Stimulated activated CD8-positive, alpha-beta memory T cell treated with anti-CD3 and anti-CD28 coated beads, Interleukin-4, amount 100 ng/mL, for 48 hours (primary cell): ENCODE data around the gene SLC16A8.
"Not testable (repeated sequence)": the region's sequence is repeated elsewhere in the genome, so short reads cannot be mapped to it uniquely, and the experiment has no call there.

ENCODE experiments used
- DNase-seq: peaks from one replicate; pipeline ENCODE4 v3.0.0-alpha.2; 2020

Gene SLC16A8

DNA sequence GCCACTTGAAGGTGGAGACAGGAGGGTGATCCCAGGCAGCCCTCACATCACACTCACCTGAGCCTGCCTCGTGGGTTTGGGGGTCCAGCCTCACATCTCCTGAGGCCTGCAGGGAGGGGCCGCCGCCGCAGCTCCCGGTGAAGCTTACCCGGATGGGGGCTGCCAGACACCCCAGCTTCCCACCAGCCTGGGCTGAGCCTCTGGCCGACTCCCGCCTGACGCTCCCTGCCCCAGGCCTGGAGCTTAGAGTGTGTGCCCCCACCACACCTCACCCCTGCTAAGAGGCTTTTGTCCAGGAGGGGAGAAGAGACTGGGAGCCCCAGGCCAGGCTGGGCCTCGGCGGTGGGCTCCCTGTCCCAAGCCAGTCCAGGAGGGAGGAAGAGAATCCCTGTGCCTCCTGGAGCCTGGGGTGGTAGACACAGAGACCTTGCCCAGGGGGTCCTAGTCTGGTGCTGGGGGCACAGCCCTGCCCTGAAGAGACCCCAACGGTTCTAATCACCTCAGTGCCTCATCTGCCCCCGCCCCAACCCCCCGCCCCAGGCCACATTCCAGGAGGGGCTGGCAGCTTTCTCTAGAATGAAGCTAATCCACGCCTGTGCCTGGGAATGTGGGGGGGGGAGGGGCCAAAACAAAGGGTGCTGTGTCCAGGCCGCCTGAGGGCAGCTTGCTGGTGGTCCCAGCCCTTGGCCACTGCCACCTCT, at the start of gene SLC16A8:
Gene SLC16A8, minus strand, starts transcription at position 254 of the 701 bp plus-strand sequence. CDS start 1,311 bp downstream, outside the sequence.
- no peak for DNase-seq

DNA sequence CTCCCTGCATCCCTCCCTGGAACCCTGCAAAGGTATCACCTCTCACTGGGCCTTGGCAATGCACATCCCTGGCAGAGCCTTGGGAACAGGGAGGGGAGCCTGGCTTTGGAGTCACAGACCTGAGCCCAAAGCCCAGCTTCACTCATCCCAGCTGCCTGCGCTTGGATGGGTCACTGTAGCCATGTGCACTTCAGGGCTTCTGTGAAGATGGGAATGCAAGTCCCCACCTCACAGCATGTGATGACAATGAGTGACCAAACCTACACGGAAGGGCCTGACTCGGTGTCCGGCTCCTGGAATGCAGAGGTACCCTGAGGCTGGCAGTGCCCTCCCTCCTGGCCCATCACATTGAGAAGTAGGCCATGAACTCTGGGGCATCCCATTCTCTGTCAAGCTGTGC, 49.3 kb upstream of the SLC16A8 start:
- no peak for DNase-seq

- no peak for DNase-seq
Observed at GRCh38 chr22:38132794-38133193, 48.8 kb upstream of the SLC16A8 start.

- no peak for DNase-seq
Observed at GRCh38 chr22:38132136-38132535, 48.2 kb upstream of the SLC16A8 start.

- no peak for DNase-seq
Observed at GRCh38 chr22:38131399-38131798, 47.4 kb upstream of the SLC16A8 start.

DNA sequence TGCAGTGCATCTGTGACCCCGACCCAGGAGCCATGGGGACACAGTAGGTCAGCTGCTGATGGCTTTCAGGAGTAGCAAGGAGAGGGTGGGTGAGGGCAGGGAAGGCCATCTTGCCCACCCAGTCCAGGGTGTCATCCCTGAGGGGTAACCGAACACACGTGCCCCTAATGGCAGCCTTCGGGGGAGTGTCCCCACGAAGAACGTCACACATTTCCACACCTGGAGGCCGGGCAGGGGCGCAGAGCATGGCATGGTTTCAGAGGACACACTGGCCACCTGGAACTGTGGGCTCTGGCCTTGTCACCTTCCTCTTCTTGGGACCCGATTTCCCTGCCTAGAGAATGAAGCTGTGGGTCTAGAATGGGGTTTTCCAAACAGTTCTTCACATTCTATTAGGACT, 45.9 kb upstream of the SLC16A8 start:
- no peak for DNase-seq

GRCh38 chr22:38129021-38129420, 45.0 kb upstream of the SLC16A8 start:
- no peak for DNase-seq

GRCh38 chr22:38127869-38128268, 43.9 kb upstream of the SLC16A8 start:
- no peak for DNase-seq

- no peak for DNase-seq
Observed at GRCh38 chr22:38126928-38127668, 43.1 kb upstream of the SLC16A8 start.

DNA sequence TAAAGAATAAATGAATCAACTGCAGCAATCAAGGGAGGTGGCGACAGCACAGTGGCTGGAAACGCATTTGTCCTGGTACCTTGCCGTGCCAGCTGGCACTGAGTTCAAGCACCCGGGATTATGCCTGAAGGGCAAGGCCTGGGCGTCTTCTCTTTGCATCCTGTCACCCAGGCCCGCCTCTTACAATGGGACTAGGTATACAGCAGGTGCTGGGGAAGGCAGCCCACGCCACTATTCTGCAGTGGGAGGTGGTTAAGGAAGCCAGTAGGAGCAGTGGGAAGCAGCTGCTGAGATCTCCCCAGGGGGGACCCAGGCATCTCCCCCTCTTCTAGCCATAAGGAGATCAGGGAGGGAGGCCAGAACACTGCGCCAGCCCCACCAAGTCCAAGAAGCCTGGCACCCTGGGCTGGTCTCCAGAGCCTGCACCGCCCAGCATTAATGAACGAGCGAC, 41.8 kb upstream of the SLC16A8 start:
- DNase-seq = no peak

DNA sequence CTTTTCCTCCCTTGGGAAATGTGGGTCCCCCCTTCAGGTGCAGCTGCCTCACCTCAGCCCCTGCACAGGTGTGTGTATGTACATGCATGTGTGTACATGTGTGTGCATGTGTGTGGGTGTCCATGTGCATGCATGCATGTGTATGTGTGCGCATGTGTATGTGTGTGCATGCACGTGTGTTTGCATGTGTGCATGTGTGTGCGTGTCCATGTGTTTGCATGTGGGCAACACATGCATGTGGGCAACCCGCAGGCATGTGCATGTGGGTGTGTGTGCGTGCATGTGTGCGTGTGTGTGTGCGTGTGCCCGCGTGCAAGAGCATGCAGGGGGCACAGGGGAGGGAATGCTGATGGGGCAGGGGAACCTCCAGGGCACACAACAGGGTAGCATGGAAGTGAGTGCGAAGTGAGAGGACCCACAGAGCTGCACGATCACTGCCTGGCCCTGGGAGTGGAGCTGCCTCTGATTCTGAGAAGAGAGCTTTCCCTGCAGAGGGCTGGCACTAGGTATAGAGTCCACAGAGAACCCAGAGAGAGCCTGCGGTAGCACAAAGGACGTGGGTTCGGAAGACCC, 41.1 kb upstream of the SLC16A8 start:
- no peak for DNase-seq

DNA sequence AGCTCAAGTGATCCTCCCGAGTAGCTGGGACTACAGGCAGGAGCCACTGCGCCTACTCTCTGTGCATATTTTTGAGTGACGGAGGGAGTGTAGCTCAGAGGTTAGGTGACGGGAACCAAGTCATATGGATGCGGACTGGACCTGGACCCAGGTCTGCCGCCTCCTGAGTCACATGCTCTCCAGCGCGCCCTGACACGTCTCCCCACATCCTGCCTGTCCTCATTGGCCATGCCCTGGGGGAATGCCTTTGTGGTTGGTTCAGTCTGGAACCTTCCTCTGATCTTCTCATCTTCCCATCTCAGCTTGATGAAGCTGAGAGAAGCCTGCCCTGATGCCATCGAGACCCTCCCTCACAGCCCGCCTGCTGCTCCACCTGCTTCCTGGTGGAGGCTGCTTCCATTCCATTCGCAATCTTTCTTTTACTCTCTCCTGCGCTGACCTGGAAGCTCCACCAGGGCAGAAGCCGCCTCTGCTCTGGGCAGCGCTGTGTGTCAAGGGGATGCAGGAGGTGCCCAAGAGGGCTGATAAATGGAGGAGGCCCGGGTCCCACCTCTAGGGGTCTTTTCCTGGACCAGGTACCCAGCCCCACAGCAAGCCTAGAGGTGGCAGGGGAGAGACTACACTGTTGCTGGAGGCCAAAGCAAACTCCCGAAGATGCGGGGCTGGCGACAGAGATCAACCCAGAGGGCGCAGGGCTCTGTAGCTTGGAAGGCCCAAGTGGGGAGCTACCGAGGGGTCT, 40.4 kb upstream of the SLC16A8 start:
- DNase-seq = no peak

DNA sequence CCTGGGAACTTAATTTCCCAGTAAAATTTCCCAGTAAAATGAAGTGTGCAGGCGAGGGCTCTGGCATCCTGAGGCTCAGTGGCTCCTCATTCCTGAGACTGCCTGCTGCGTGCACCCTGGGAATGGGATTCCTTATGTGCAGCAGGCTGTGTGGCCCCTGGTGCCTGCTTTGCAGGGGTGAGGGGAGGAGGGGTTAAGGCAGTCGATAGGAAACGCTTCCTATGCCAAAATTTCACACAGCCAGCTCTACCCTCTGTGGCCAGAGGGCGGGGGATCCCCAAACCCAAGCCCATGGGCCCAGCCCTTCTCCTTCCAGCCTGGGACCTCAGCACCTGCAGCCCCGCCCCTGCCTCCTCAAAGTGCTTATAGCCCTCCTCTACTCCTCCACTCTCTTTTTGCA, 38.6 kb upstream of the SLC16A8 start:
- no peak for DNase-seq

DNA sequence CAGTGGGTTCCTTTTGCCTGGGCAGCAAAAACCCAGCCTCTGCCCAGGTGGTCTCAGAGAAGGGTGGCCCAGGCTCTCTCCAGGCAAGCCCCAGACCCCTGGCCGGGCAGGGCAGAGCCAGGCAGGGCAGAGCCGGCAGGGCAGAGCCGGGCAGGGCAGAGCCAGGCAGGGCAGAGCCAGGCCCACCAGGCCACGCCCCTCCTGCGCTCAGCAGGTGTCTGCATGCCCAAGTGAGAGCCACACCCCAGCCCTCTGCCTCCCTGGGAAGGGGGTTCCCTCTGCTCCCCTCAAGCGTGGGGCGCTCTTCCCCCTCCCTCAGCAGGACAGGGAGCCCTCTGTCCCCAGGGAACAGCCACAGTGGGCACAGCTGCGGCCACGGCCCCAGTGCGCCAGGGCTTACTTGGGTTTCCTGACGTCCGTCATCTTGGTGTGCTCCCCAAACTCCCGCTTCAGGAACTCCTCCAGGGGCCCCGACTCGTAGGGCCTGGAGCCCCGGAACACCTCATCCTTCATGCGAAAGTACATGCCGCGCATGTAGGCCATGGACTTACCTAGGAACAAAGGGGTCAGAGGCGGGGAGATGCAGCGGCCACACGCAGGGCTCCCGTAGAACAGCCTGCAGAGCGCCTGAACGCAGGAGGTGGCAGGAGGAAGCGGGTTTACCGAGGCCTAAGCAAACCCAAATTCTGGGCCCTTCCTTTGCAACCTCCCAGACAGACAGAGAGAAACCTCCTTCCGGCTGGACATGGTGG, 36.6 kb upstream of the SLC16A8 start:
- DNase-seq = no peak

DNA sequence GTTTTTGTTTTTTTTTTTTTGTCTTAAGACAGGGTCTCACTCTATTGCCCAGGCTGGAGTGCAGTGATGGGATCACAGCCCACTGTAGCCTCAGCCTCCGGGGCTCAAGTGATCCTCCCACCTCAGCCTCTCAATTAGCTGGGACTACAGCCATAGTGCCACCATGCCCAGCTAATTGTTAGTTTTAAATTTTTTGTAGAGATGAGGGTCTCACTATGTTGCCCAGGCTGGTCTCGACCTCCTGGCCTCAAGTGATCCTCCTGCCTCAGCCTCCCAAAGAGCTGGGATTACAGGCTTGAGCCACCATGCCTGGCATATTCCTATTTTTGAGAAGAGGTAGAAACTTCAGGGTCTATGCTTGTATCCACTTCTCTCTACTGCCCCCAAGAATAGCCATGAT, 34.8 kb upstream of the SLC16A8 start:
- not testable (repeated sequence) for DNase-seq

DNA sequence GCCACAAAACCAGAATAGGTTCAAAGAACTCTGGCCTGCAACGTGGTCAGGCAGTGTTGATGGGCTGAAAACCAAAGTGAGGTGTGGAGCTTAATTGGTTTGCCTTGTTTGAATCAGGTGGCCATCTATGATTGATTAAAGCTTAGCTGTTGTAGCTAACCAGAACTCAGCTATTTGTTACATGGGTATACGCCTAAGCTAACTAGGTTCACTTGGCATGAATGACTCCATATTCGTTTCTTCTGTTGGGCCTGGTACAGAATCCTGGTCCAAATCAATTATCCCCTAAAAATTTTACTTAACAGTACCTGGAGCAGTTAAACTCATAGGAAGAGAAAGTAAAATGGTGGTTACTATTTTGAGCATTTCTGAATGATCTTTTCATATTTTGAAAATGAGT, 34.2 kb upstream of the SLC16A8 start:
- no peak for DNase-seq

GRCh38 chr22:38117556-38117955, 33.6 kb upstream of the SLC16A8 start:
- not testable (repeated sequence) for DNase-seq

GRCh38 chr22:38115423-38116205, 31.6 kb upstream of the SLC16A8 start:
- no peak for DNase-seq

DNA sequence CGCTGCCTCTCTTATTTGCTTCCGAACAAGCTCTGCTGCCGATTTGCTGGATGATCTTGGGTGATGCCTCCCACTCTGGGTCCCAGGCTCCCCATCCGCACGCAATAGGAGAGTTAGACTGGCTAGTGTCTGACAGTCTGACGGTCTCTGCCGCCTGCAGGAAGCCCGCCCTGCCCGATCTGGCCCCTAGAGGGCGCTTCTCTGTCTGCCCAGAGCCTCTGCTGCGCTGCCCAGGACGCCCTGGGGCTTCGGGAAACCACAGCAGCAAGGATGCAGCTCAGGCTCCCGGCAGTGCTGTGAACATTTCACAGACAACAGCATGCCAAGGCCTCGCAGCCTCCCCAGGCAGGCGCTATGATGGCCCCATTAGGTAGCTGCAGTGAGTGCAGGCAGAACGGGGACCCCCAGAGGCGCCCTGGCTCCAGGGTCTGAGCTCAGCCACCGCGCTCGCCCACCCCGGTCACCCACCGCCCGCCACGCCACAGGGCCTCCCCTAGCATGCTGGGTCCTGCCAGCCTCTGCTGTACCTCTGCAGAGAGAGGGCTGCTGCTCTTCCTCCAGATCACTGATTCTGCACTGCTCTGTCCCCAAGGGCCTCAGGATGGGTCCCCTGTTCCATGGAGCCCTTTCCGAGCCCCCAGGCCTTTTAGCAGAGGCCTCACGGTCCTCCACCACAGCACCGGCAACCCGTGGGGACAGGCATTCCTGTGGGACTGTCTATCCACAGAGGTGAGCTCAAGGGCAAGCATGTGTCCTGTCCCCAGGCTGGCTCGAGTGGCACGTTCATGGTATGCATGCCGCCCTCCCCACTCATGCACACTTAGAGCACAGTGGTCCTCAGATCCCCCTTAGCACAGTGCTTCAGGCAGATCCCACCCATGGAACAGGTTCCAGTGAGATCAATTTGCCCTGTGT, 30.8 kb upstream of the SLC16A8 start:
- peak; percentile 91 for DNase-seq

GRCh38 chr22:38112381-38112780, 28.4 kb upstream of the SLC16A8 start:
- no peak for DNase-seq

GRCh38 chr22:38111925-38112355, 28.0 kb upstream of the SLC16A8 start:
- DNase-seq = no peak
